K562 (cell line): Measurements from ENCODE around the gene BSPRY. TPM values are rescaled to one million over a fixed set of nuclear protein-coding genes. Genes with fewer than 3 reads are reported as not detected.

Experiments used
- BACH1 ChIP-seq: fragments of 200-800 bp; sonication (Bioruptor generic); IDR thresholded peaks from 2 replicates; pipeline ENCODE4 v1.6.1; 2016; ENCODE audit warnings: missing genetic modification characterization, missing compliant biosample characterization
- DNMT1 ChIP-seq: fragments of 450-650 bp; IDR thresholded peaks from 2 replicates; pipeline ENCODE4 v1.6.1; 2016; ENCODE audit warnings: antibody characterized with exemption, mild to moderate bottlenecking
- HEY1 ChIP-seq: fragments of 250-450 bp; sonication (Bioruptor Pico); IDR thresholded peaks from 2 replicates; pipeline ENCODE4 v1.5.0; 2020; ENCODE audit warnings: mild to moderate bottlenecking, moderate library complexity, borderline replicate concordance
- HLTF ChIP-seq: fragments of 450-650 bp; IDR thresholded peaks from 2 replicates; pipeline ENCODE4 v1.6.1; 2016
- JUNB ChIP-seq: fragments of 450-650 bp; formaldehyde crosslinking; conservative IDR thresholded peaks from 2 replicates; pipeline ENCODE4 v1.4.0; 2020; ENCODE audit warnings: mild to moderate bottlenecking
- KDM2B ChIP-seq: fragments of 250-450 bp; sonication (Bioruptor Pico); IDR thresholded peaks from 2 replicates; pipeline ENCODE4 v1.8.0; 2021; ENCODE audit warnings: mild to moderate bottlenecking, moderate library complexity
- KLF16 ChIP-seq: IDR thresholded peaks from 2 replicates; pipeline ENCODE4 v1.6.1; 2016; ENCODE audit warnings: antibody characterized with exemption
- MYNN ChIP-seq, 2 experiments: sonication (generic); formaldehyde crosslinking in 1 of 2; IDR thresholded peaks; 2 replicates each; pipeline versions ENCODE4 v1.5.0 to v1.6.1; 2016 to 2020; ENCODE audit warnings: antibody characterized with exemption in 1 of 2, missing genetic modification reagents in 1 of 2
- NR0B1 ChIP-seq: fragments of 450-650 bp; IDR thresholded peaks from one replicate; pipeline ENCODE4 v1.6.1; 2018; ENCODE audit warnings: mild to moderate bottlenecking, moderate library complexity; ENCODE audit not compliant: partially characterized antibody
- PBX2 ChIP-seq, 2 experiments: IDR thresholded peaks in 1 of 2; conservative IDR thresholded peaks in 1 of 2; 2 replicates each; pipeline ENCODE4 v1.6.1; 2016; ENCODE audit warnings: low read depth in 2 of 2, mild to moderate bottlenecking in 1 of 2, missing compliant biosample characterization in 1 of 2, missing genetic modification characterization in 1 of 2, moderate library complexity in 1 of 2
- PHB2 ChIP-seq: fragments of 450-650 bp; IDR thresholded peaks from 2 replicates; pipeline ENCODE4 v1.6.1; 2017; ENCODE audit warnings: low read depth
- SMAD4 ChIP-seq: fragments of 250-450 bp; sonication (Bioruptor Pico); conservative IDR thresholded peaks from 2 replicates; pipeline ENCODE4 v1.8.0; 2021; ENCODE audit warnings: inconsistent platforms, mild to moderate bottlenecking, moderate library complexity
- TAF15 ChIP-seq: fragments of 200-400 bp; formaldehyde crosslinking; IDR thresholded peaks from 2 replicates; pipeline ENCODE4 v1.6.1; 2017; ENCODE audit warnings: mild to moderate bottlenecking, low read depth, low read length, moderate library complexity
- TRIM24 ChIP-seq, 2 experiments: fragments of 450-650 bp; IDR thresholded peaks; 2 replicates each; pipeline ENCODE4 v1.6.1; 2016
- ZBTB34 ChIP-seq: fragments of 250-450 bp; sonication (Bioruptor Pico); IDR thresholded peaks from 2 replicates; pipeline ENCODE4 v1.8.0; 2021; ENCODE audit warnings: mild to moderate bottlenecking, moderate library complexity
- ZC3H11A ChIP-seq: IDR thresholded peaks from 2 replicates; pipeline ENCODE4 v1.6.1; 2012; ENCODE audit warnings: low read depth, low read length, improper control_type of control experiment
- ZNF263 ChIP-seq: sonication (generic); formaldehyde crosslinking; IDR thresholded peaks from 2 replicates; pipeline ENCODE4 v1.8.0; 2022; ENCODE audit warnings: mild to moderate bottlenecking, missing genetic modification reagents, borderline replicate concordance
- polyA plus RNA-seq, 8 experiments: library from polyadenylated mRNA; depleted of rRNA in 4 of 8; stranded (reverse) in 5 of 8; unstranded in 3 of 8; fragments of >200 nt; fragmentation: Nextera tagmentation in 2 of 8; fragmentation: Illumina TruSeq in 1 of 8; extraction: Ambion mirVana in 2 of 8; extraction: Trizol in 1 of 8; gene quantifications; 2 replicates each; pipeline versions ENCODE4 v1.2.1 to v1.2.3, GENCODE V29; 2011 to 2014; ENCODE audit warnings: inconsistent platforms in 1 of 8, missing spikeins in 1 of 8
- total RNA-seq, 7 experiments: library from RNA; depleted of rRNA in 6 of 7; stranded (reverse); fragments of >200 nt in 6 of 7; fragmentation: Illumina TruSeq in 2 of 7; extraction: Trizol in 2 of 7; gene quantifications; 2 replicates each; pipeline versions ENCODE4 v1.2.1 to v1.2.3, GENCODE V29; 2011 to 2021; ENCODE audit warnings: low replicate concordance in 1 of 7
- TF ChIP-seq, protein P1 (sequence below): fragments of 250-450 bp; sonication (Bioruptor Pico); IDR thresholded peaks from 2 replicates; pipeline ENCODE4 v1.8.0; 2021; ENCODE audit warnings: moderate library complexity, mild to moderate bottlenecking, inconsistent platforms
- TF ChIP-seq, protein P2 (sequence below): fragments of 450-650 bp; IDR thresholded peaks from 2 replicates; pipeline ENCODE4 v1.6.1; 2017; ENCODE audit warnings: antibody characterized with exemption

Gene BSPRY
- total and polyA plus RNA-seq, 9 of the 15 experiments (the other 6 are each of a cell fraction or from before 2014, with no cell fraction given), result 0.07 to 0.67 (median 0.18) TPM

GRCh38 chr9:113401027-113401792 lies 51.9 kb downstream of the BSPRY start, which contains the start of gene ALAD (continued):
- TF ChIP-seq HEY1 (CRISPR knock-in tag), result no peak
- TF ChIP-seq, protein P1, sequence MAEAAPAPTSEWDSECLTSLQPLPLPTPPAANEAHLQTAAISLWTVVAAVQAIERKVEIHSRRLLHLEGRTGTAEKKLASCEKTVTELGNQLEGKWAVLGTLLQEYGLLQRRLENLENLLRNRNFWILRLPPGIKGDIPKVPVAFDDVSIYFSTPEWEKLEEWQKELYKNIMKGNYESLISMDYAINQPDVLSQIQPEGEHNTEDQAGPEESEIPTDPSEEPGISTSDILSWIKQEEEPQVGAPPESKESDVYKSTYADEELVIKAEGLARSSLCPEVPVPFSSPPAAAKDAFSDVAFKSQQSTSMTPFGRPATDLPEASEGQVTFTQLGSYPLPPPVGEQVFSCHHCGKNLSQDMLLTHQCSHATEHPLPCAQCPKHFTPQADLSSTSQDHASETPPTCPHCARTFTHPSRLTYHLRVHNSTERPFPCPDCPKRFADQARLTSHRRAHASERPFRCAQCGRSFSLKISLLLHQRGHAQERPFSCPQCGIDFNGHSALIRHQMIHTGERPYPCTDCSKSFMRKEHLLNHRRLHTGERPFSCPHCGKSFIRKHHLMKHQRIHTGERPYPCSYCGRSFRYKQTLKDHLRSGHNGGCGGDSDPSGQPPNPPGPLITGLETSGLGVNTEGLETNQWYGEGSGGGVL, result no peak
- no peak for TF ChIP-seq MYNN (IDR thresholded peaks at IDR 0.05)
- TF ChIP-seq MYNN (CRISPR knock-in tag; IDR thresholded peaks at IDR 0.05), result no peak
- TF ChIP-seq KDM2B (CRISPR knock-in tag), result no peak
- no peak for TF ChIP-seq HLTF
- TF ChIP-seq NR0B1, result no peak
- TF ChIP-seq, protein P2, sequence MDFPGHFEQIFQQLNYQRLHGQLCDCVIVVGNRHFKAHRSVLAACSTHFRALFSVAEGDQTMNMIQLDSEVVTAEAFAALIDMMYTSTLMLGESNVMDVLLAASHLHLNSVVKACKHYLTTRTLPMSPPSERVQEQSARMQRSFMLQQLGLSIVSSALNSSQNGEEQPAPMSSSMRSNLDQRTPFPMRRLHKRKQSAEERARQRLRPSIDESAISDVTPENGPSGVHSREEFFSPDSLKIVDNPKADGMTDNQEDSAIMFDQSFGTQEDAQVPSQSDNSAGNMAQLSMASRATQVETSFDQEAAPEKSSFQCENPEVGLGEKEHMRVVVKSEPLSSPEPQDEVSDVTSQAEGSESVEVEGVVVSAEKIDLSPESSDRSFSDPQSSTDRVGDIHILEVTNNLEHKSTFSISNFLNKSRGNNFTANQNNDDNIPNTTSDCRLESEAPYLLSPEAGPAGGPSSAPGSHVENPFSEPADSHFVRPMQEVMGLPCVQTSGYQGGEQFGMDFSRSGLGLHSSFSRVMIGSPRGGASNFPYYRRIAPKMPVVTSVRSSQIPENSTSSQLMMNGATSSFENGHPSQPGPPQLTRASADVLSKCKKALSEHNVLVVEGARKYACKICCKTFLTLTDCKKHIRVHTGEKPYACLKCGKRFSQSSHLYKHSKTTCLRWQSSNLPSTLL, result peak; percentile 98
- TF ChIP-seq TRIM24 (IDR thresholded peaks at IDR 0.05), result no peak
- TF ChIP-seq JUNB, result no peak
- no peak for TF ChIP-seq BACH1
- no peak for TF ChIP-seq PBX2 (CRISPR knock-in tag; IDR thresholded peaks at IDR 0.05; ENCODE audit: low read depth)
- no peak for TF ChIP-seq PBX2 (tag; conservative IDR thresholded peaks at IDR 0.05; ENCODE audit: low read depth)
- peak; percentile 86 for TF ChIP-seq ZNF263 (CRISPR knock-in tag)
- no peak for TF ChIP-seq DNMT1
- TF ChIP-seq PHB2, result no peak
- no peak for TF ChIP-seq ZBTB34 (CRISPR knock-in tag)
- TF ChIP-seq SMAD4 (CRISPR knock-in tag), result peak; percentile 64; the same call in 1 of the 2 replicates
- no peak for TF ChIP-seq ZC3H11A
- TF ChIP-seq KLF16, result 0 out of 2 replicates have a peak, but pooled peaks have one; percentile 54
- TF ChIP-seq TAF15, result no peak
